GM18951 (cell line): ENCODE results near the gene PCNX2.

ENCODE experiments used
- POLR2A ChIP-seq: IDR thresholded peaks from 4 replicates; pipeline ENCODE4 v1.6.1; 2011; ENCODE audit warnings: mild to moderate bottlenecking; ENCODE audit not compliant: insufficient read length, insufficient read depth; ENCODE audit errors: extremely low read depth
- in situ Hi-C: fragments of 300-500 bp; cut with MboI; formaldehyde crosslinking; loops from one replicate; pipeline ENCODE4 v1.12.0; 2022; ENCODE audit warnings: low sequenced_read_pairs, mixed read lengths, inconsistent platforms; ENCODE audit not compliant: unreplicated experiment

The PCNX2 gene

DNA sequence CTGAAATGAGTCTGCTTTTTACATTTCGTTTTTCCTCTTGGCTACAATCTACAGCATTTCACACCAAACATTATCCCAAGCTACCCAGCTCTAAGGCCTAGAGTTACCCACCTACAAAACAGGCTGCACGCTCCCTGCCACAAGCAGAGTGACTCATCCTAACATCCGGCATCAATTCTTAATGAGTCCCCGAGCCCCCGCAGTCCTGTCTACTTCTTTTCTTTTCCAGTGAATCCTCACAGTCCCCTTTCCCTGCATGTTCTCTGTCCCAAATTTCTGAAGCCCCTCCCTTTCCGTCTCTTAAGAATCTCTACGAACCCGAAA lies 650 bp downstream of the PCNX2 start:
- TF ChIP-seq POLR2A = no peak
- in situ Hi-C loops = no loop called here

GRCh38 chr1:233293556-233294446 lies 1.7 kb downstream of the PCNX2 start:
- TF ChIP-seq POLR2A = no peak

GRCh38 chr1:233290396-233291034 lies 5.0 kb downstream of the PCNX2 start:
- in situ Hi-C loops = no loop called here
- TF ChIP-seq POLR2A = no peak

More at GRCh38 chr1:233293556-233294446, 1.7 kb downstream of the PCNX2 start:
- in situ Hi-C loops = no loop called here

GRCh38 chr1:233289676-233290075 lies 5.8 kb downstream of the PCNX2 start:
- in situ Hi-C loops = no loop called here
- no peak for TF ChIP-seq POLR2A

DNA sequence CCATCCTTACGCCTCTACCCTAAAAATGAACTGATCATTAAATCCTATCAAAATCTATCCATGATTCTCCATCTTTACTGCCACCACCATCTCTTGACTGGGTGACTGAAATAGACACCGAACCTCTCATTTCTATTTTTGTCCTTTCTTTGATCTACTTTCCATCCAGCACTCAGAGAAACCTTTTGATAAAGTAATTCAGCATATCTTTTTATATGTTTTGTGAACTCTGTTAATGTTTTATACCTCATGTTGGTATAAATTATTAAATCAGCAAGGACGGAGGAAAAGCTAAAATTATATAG lies 13.0 kb downstream of the PCNX2 start:
- in situ Hi-C loops = no loop called here
- no peak for TF ChIP-seq POLR2A

GRCh38 chr1:233281711-233282581 lies 13.6 kb downstream of the PCNX2 start:
- in situ Hi-C loops = no loop called here
- no peak for TF ChIP-seq POLR2A

GRCh38 chr1:233279971-233280370 lies 15.6 kb downstream of the PCNX2 start:
- in situ Hi-C loops = no loop called here

GRCh38 chr1:233278631-233279030 lies 16.9 kb downstream of the PCNX2 start:
- no peak for TF ChIP-seq POLR2A
- in situ Hi-C loops = no loop called here

More at GRCh38 chr1:233279971-233280370, 15.6 kb downstream of the PCNX2 start:
- no peak for TF ChIP-seq POLR2A

DNA sequence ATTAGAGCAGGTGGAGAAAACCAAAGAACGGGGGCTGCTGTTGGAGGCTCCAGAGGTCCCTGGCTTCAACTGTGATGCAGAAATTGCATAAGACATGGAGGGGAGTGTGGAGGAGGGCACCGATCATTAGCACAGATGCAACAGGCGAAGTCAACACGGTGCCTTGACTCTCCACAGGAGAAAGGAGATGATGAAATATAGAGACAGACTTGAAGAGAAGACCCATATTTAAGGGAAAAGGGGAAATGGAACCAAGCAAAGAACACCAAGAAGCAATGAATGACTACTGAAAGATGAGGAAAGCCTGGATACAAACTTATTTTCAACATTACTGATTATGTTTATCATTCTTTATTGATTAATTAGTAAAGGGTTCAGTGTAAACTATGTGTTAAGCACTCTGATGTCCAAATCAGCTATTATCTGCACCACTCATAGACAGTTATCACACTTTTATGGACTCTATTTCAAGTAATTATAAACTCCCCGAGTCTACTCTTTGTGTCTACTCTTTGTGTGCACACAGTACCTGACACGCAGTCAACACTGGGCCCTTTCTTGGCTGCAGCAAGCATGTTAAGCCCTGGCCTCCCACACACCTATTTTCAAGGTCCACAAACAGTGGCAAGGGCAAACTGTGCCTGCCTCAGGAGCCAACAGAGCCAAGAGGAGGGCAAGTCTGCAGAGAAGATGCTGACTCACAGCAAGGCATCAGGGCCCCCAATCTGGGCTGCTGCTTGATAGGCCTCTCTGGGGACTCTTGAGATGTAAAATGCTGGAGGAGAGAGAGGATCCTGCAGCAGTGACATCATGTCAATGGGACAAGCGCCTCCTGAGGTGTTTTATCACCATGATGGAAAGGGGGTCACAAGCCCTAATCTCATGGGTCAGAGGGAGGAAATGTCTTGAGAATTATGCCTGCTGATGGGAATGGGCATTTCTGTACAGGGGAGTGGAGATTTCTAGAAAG lies 17.6 kb downstream of the PCNX2 start:
- in situ Hi-C loops = no loop called here
- no peak for TF ChIP-seq POLR2A

- in situ Hi-C loops = no loop called here
- no peak for TF ChIP-seq POLR2A
Observed at GRCh38 chr1:233269656-233270055, 25.9 kb downstream of the PCNX2 start.

DNA sequence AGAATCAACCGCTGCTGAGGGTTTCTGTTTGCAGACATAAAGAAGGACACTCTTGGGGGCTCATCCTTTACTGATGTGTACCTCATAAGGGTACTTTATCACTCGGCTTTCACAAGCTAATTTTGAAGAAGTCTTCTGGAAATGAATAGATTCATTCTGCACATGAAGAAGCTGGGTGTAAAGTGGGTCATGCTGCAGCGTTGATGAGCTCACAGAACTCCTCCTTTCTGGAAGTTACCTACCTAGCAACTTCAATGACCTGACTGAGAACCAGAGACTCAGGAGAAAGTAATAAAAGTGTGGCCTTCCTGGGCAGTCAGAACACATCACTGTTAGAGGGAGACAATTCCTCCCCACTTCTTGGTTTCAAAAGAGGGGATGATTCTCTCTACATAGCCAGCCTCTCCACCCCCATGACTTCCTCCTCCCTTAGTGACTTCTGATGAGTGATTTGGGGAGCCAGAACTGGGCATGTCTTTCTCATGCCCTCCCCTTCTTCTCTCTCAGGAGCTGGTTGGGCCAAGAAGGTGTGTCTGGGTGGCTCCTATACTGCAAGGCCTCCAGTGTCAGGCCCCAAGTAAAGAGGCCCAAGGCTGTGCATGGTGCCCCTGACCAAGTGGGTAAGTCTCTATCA lies 27.0 kb downstream of the PCNX2 start:
- TF ChIP-seq POLR2A = no peak
- in situ Hi-C loops = no loop called here

GRCh38 chr1:233261695-233262094 lies 33.8 kb downstream of the PCNX2 start:
- in situ Hi-C loops = no loop called here
- no peak for TF ChIP-seq POLR2A
